Mesendoderm (in vitro differentiated cells): ENCODE results near the gene TAT.

Experiments used
- DNase-seq: peaks from one replicate; pipeline ENCODE4 v3.0.0; 2013
- H2AK5ac ChIP-seq: 2 replicates; pipeline ENCODE4 v1.6.1; 2013; ENCODE audit warnings: low read length, inconsistent platforms
- H2BK120ac ChIP-seq: 2 replicates; pipeline ENCODE4 v1.6.1; 2013; ENCODE audit warnings: low read depth, mild to moderate bottlenecking, low read length, moderate library complexity, mixed read lengths
- H2BK15ac ChIP-seq: replicated peaks from 2 replicates; pipeline ENCODE4 v1.6.1; 2013; ENCODE audit warnings: low read depth, mild to moderate bottlenecking, moderate library complexity
- H2BK5ac ChIP-seq: 2 replicates; pipeline ENCODE4 v1.6.1; 2013; ENCODE audit warnings: low read length, inconsistent platforms
- H3K18ac ChIP-seq: 2 replicates; pipeline ENCODE4 v1.6.1; 2013; ENCODE audit warnings: mild to moderate bottlenecking, low read length, mixed read lengths
- H3K23ac ChIP-seq: one replicate; pipeline ENCODE4 v1.6.1; 2013; ENCODE audit warnings: low read length
- H3K27ac ChIP-seq: 2 replicates; pipeline ENCODE4 v1.5.1; 2013; ENCODE audit warnings: low read depth, mild to moderate bottlenecking, inconsistent platforms, low read length, moderate library complexity
- H3K27me3 ChIP-seq: 2 replicates; pipeline ENCODE4 v1.6.1; 2013; ENCODE audit warnings: low read length, control low read depth, mild to moderate bottlenecking, inconsistent platforms; ENCODE audit not compliant: insufficient read depth, poor library complexity
- H3K36me3 ChIP-seq: 2 replicates; pipeline ENCODE4 v1.6.1; 2013; ENCODE audit warnings: low read length, inconsistent platforms; ENCODE audit not compliant: control insufficient read depth, insufficient read depth
- H3K4ac ChIP-seq: one replicate; pipeline ENCODE4 v1.6.1; 2013; ENCODE audit warnings: low read depth, mild to moderate bottlenecking, low read length, moderate library complexity
- H3K4me1 ChIP-seq: 2 replicates; pipeline ENCODE4 v1.6.1; 2013; ENCODE audit warnings: low read depth, low read length, inconsistent platforms; ENCODE audit not compliant: control insufficient read depth
- H3K4me2 ChIP-seq: 2 replicates; pipeline ENCODE4 v1.6.1; 2013; ENCODE audit warnings: low read length
- H3K4me3 ChIP-seq: 2 replicates; pipeline ENCODE4 v1.5.1; 2013; ENCODE audit warnings: mild to moderate bottlenecking, low read length
- H3K56ac ChIP-seq: one replicate; pipeline ENCODE4 v1.6.1; 2013; ENCODE audit warnings: low read length
- H3K79me1 ChIP-seq: 2 replicates; pipeline ENCODE4 v1.6.1; 2013; ENCODE audit warnings: low read length, inconsistent platforms
- H3K79me2 ChIP-seq: 2 replicates; pipeline ENCODE4 v1.6.1; 2013; ENCODE audit warnings: mild to moderate bottlenecking, low read length; ENCODE audit not compliant: control insufficient read depth, insufficient read depth
- H3K9ac ChIP-seq: 2 replicates; pipeline ENCODE4 v1.6.1; 2013; ENCODE audit warnings: low read length, inconsistent platforms
- H4K5ac ChIP-seq: one replicate; pipeline ENCODE4 v1.6.1; 2013; ENCODE audit warnings: low read length
- H4K8ac ChIP-seq: one replicate; pipeline ENCODE4 v1.6.1; 2013; ENCODE audit warnings: low read depth, mild to moderate bottlenecking, control low read depth, low read length, moderate library complexity
- WGBS: extraction: QIAGEN DNeasy Blood & Tissue Kit; methylation state at CpG from one replicate; pipeline ENCODE4 v1.1.7; 2013; ENCODE audit warnings: low lambda C conversion rate, missing lambda C conversion rate; ENCODE audit not compliant: insufficient coverage; ENCODE audit errors: extremely low coverage; 5-methylcytosine and 5-hydroxymethylcytosine counted together

Gene TAT

DNA sequence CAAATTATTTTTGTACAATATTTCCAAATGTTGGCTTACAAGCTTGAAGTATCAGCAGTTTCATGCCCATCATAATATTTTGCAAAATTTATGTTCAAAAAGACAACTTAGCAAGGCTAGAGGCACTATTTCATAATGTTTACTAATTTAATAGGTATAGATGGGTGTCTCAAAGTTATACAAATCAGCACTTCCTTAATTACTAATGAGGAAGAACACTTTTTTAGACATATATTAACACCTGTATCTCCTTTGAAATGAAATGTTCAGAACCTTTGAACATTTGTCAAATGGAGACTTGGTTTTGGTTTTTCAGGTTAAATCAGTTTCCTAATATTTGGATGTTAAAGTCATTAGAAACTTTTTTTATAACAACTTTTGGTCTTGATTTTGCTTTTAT is 2.2 kb downstream of the TAT start:
- Histone ChIP-seq H2BK120ac (no peak overlapping the region), H4K5ac (no peak overlapping the region), H3K27me3 (no peaks in the 10 kb centered on the region), H2AK5ac (no peak overlapping the region), H3K4me1 (no peaks in the 10 kb centered on the region), H3K27ac (no peak overlapping the region), H3K79me1 (no peaks in the 10 kb centered on the region), H3K9ac (no peak overlapping the region), H2BK5ac (no peak overlapping the region), H3K4ac (no peak overlapping the region), H3K56ac (no peak overlapping the region), H3K23ac (no peak overlapping the region), H3K36me3 (no peaks in the 10 kb centered on the region), H3K4me3 (no peak overlapping the region), H3K18ac (no peak overlapping the region), H3K79me2 (no peaks in the 10 kb centered on the region), H4K8ac (no peak overlapping the region), H3K4me2 (no peak overlapping the region), H2BK15ac (no peak overlapping the region)
- no peak for DNase-seq

DNA sequence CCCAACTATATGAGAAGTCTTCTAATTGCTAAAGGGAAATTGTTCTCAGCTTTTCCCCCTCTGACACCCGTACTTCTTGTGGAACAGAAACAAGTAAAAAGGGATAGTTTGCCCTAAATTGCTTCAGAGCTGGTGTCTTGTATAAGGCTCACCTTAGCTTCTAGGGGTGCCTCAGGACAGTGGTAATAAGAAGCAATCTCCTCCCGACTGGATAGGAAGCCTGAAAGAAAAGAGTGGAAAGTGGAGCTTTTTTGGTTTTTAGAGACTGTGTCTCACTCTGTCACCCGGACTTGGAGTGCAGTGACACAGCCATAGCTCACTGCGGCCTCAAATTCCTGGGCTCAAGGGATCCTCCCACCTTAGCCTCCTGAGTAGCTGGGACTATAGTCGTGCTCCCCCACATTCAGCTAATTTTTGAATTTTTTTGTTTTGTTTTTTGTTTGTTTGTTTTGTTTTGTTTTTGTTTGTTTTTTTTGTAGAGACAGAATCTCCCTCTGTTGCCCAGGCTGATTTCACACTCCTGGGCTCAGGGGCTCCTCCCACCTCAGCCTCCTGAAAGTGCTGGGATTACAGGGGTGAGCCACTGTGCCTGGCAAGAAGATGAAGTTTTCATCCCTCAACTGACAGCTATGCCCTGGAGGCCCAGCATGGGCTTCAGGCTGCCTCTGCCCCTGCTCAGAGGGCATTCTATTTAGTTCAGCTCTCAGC is 3.4 kb downstream of the TAT start:
- H2AK5ac ChIP-seq: no peak overlapping the region
- no peak overlapping the region for H3K18ac ChIP-seq
- no peak overlapping the region for H3K9ac ChIP-seq
- H3K23ac ChIP-seq: no peak overlapping the region
- H3K79me2 ChIP-seq: no peaks in the 10 kb centered on the region
- H3K27ac ChIP-seq: no peak overlapping the region
- no peak overlapping the region for H4K5ac ChIP-seq
- H3K27me3 ChIP-seq: no peaks in the 10 kb centered on the region
- no peak overlapping the region for H2BK5ac ChIP-seq
- no peak overlapping the region for H2BK120ac ChIP-seq
- DNase-seq: no peak
- no peak overlapping the region for H3K4me2 ChIP-seq
- WGBS: no CpG with 5 or more reads among the region's 5 CpGs
- H4K8ac ChIP-seq: no peak overlapping the region
- H2BK15ac ChIP-seq: no peak overlapping the region
- H3K4me1 ChIP-seq: no peaks in the 10 kb centered on the region
- no peaks in the 10 kb centered on the region for H3K36me3 ChIP-seq
- no peak overlapping the region for H3K56ac ChIP-seq
- no peak overlapping the region for H3K4ac ChIP-seq
- H3K79me1 ChIP-seq: no peaks in the 10 kb centered on the region
- no peak overlapping the region for H3K4me3 ChIP-seq

DNA sequence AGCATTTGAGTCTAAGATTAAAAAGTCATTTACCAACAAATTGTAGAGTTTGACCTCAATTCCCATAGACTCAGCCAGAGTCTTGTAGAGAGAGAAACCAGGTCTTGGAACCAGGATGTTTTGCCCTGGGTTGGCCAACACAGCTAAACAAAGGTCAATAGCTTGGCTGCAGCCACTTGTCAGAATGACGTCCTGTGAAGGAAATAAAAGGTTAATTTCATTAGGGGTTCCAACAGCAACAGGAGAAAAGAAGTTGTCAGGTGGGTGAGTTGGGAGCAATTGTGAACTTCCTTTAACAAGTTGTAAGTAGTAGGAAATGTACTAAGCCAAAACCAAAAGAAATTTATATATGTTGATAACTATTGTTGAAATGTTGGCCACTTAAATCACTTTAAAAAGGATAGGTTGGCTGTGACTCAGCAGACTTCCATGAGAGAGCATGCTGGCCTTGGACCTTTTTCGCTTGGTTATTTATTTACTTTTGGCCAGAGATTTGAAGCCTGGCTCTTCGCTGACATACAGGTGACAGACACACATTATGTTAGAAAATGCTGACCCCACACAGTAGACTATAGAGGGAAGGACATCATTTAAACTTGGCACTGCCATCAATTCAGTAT is 4.3 kb downstream of the TAT start:
- Histone ChIP-seq H3K9ac (no peak overlapping the region), H2AK5ac (no peak overlapping the region), H4K5ac (no peak overlapping the region), H3K27me3 (no peaks in the 10 kb centered on the region), H4K8ac (no peak overlapping the region), H3K27ac (no peak overlapping the region), H3K79me1 (no peaks in the 10 kb centered on the region), H3K23ac (no peak overlapping the region), H2BK5ac (no peak overlapping the region), H2BK120ac (no peak overlapping the region), H2BK15ac (no peak overlapping the region), H3K36me3 (no peaks in the 10 kb centered on the region), H3K56ac (no peak overlapping the region), H3K4me1 (no peaks in the 10 kb centered on the region), H3K18ac (no peak overlapping the region), H3K4ac (no peak overlapping the region), H3K4me3 (no peak overlapping the region), H3K79me2 (no peaks in the 10 kb centered on the region), H3K4me2 (no peak overlapping the region)
- no CpG with 5 or more reads among the region's 3 CpGs for WGBS
- no peak for DNase-seq

DNA sequence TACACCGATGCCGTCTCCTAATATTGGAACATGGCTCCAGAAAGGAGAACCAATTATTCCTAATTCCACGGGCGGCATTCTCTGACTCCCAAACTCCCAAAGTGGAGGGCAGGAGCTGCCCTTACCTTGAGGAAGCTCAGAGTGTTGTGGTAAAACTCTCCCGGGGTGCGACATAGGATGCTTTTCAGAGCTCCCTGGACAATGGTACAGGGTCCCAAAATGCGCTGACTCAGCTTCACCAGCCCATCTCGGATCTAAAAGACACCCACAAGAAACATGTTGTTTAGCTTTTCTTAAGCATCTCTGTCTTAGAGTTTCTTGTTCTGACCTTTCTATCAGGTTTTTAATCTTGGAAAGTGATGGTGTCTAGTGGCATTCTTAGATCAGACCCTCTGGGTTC is 6.7 kb downstream of the TAT start:
- no peak overlapping the region for H2BK120ac ChIP-seq
- no peak overlapping the region for H3K18ac ChIP-seq
- H3K23ac ChIP-seq: no peak overlapping the region

GRCh38 chr16:71569621-71570020 is 7.3 kb downstream of the TAT start:
- Histone ChIP-seq H2BK5ac (no peak overlapping the region), H3K18ac (no peak overlapping the region), H3K4me1 (no peaks in the 10 kb centered on the region), H3K36me3 (no peaks in the 10 kb centered on the region), H2AK5ac (no peak overlapping the region), H2BK15ac (no peak overlapping the region), H4K8ac (no peak overlapping the region), H3K4me2 (no peak overlapping the region), H3K79me1 (no peaks in the 10 kb centered on the region), H3K23ac (no peak overlapping the region), H2BK120ac (no peak overlapping the region), H3K4me3 (no peak overlapping the region), H3K27me3 (no peaks in the 10 kb centered on the region), H3K56ac (no peak overlapping the region), H4K5ac (no peak overlapping the region), H3K4ac (no peak overlapping the region), H3K79me2 (no peaks in the 10 kb centered on the region), H3K27ac (no peak overlapping the region), H3K9ac (no peak overlapping the region)
- no CpG with 5 or more reads among the region's 4 CpGs for WGBS
- no peak for DNase-seq

More for the DNA sequence above, 6.7 kb downstream of the TAT start:
- no CpG with 5 or more reads among the region's 8 CpGs for WGBS
- Histone ChIP-seq H3K9ac (no peak overlapping the region), H3K79me1 (no peaks in the 10 kb centered on the region), H4K8ac (no peak overlapping the region), H3K36me3 (no peaks in the 10 kb centered on the region), H3K56ac (no peak overlapping the region), H3K79me2 (no peaks in the 10 kb centered on the region), H3K4me2 (no peak overlapping the region), H2AK5ac (no peak overlapping the region), H3K27ac (no peak overlapping the region), H3K27me3 (no peaks in the 10 kb centered on the region), H4K5ac (no peak overlapping the region), H3K4me1 (no peaks in the 10 kb centered on the region), H2BK15ac (no peak overlapping the region), H3K4ac (no peak overlapping the region), H3K4me3 (no peak overlapping the region), H2BK5ac (no peak overlapping the region)
- DNase-seq: no peak

GRCh38 chr16:71568551-71568950 is 8.3 kb downstream of the TAT start:
- Histone ChIP-seq H3K4ac (no peak overlapping the region), H4K5ac (no peak overlapping the region), H3K79me1 (no peaks in the 10 kb centered on the region), H3K4me1 (no peaks in the 10 kb centered on the region), H4K8ac (no peak overlapping the region), H2BK15ac (no peak overlapping the region), H3K4me3 (no peak overlapping the region), H3K23ac (no peak overlapping the region), H2BK120ac (no peak overlapping the region), H3K27ac (no peak overlapping the region), H3K36me3 (no peaks in the 10 kb centered on the region), H3K79me2 (no peaks in the 10 kb centered on the region), H2AK5ac (no peak overlapping the region), H3K4me2 (no peak overlapping the region), H3K9ac (no peak overlapping the region), H2BK5ac (no peak overlapping the region), H3K27me3 (no peaks in the 10 kb centered on the region), H3K56ac (no peak overlapping the region), H3K18ac (no peak overlapping the region)
- no CpG with 5 or more reads among the region's 4 CpGs for WGBS
- no peak for DNase-seq
